HCT116 (cell line): Measurements from ENCODE around the gene PLA2G12B. TPM values are rescaled to one million over a fixed set of nuclear protein-coding genes. Genes with fewer than 3 reads are reported as not detected.
"Not testable (repeated sequence)": the region's sequence is repeated elsewhere in the genome, so short reads cannot be mapped to it uniquely, and the experiment has no call there.

Experiments
- ATAC-seq: fragments of 200-7000 bp; cut with Tn5 transposase; 2 replicates; pipeline ENCODE4 v1.9.1; 2020; ENCODE audit warnings: mild to moderate bottlenecking, moderate library complexity
- BruUV-seq: library from RNA; stranded (reverse); fragments of 400-500 nt; replicated peaks from 2 replicates; lab custom pipeline; 2021; lab: Mats Ljungman, UMichigan
- CTCF ChIA-PET: fragments of 300-600 bp; sonication (Branson Sonifier 250); formaldehyde crosslinking; loops from one replicate; lab custom pipeline; 2021; ENCODE audit warnings: antibody characterized with exemption; lab: Charles Lee
- POLR2A ChIA-PET: fragments of 300-600, 350-600 bp; sonication (Branson Sonifier 250); formaldehyde crosslinking; loops from one replicate; lab custom pipeline; 2021; ENCODE audit warnings: antibody characterized with exemption; lab: Charles Lee
- RAD21 ChIA-PET, 2 experiments: fragments of 300-600 bp; sonication (Branson Sonifier 250); formaldehyde crosslinking; loops; one replicate each; lab custom pipeline; 2023; ENCODE audit warnings: low total read pairs in 2 of 2; ENCODE audit not compliant: uncharacterized antibody in 2 of 2, unreplicated experiment in 2 of 2, low non-redundant PET in 1 of 2; lab: Charles Lee
- DNase-seq: peaks from one replicate; pipeline ENCODE4 v3.0.0-alpha.2; 2010; ENCODE audit warnings: low read depth, low spot score
- H2AFZ ChIP-seq: fragments of 200-600 bp; shearing (Covaris generic), sonication (generic); 2 replicates; pipeline ENCODE4 v1.6.1; 2017; ENCODE audit warnings: low read depth, mixed run types, mixed read lengths, antibody characterized with exemption, low read length; ENCODE audit not compliant: poor library complexity, severe bottlenecking
- H3K27ac ChIP-seq: 2 replicates; pipeline ENCODE4 v1.5.1; 2012; ENCODE audit warnings: low read depth, low read length
- H3K27me3 ChIP-seq: fragments of 200-600 bp; sonication (generic); 2 replicates; pipeline ENCODE4 v1.6.1; 2016; ENCODE audit warnings: mixed run types, low read length, mixed read lengths; ENCODE audit not compliant: insufficient read depth
- H3K36me3 ChIP-seq, 2 experiments: fragments of 200-500 bp in 1 of 2; fragments of 200-600 bp in 1 of 2; sonication (Bioruptor generic) in 1 of 2; sonication (generic) in 1 of 2; 2 replicates each; pipeline versions ENCODE4 v1.5.1 to v1.6.1; 2014 to 2016; ENCODE audit warnings: low read length in 2 of 2, inconsistent platforms in 1 of 2, mixed read lengths in 1 of 2, mixed run types in 1 of 2; ENCODE audit not compliant: insufficient read depth in 2 of 2, control insufficient read depth in 1 of 2
- H3K4me1 ChIP-seq, 2 experiments: fragments of 200-600 bp in 1 of 2; sonication (generic) in 1 of 2; 2 replicates each; pipeline versions ENCODE4 v1.5.1 to v1.6.1; 2012 to 2017; ENCODE audit warnings: low read length in 2 of 2, inconsistent platforms in 1 of 2, mild to moderate bottlenecking in 1 of 2, mixed read lengths in 1 of 2, mixed run types in 1 of 2, moderate library complexity in 1 of 2; ENCODE audit not compliant: insufficient read depth in 2 of 2, control insufficient read depth in 1 of 2
- H3K4me2 ChIP-seq: fragments of 200-600 bp; sonication (generic); 2 replicates; pipeline ENCODE4 v1.6.1; 2017; ENCODE audit warnings: mixed run types, low read length, mixed read lengths
- H3K4me3 ChIP-seq, 2 experiments: fragments of 200-600 bp in 1 of 2; sonication (generic) in 1 of 2; replicated peaks in 1 of 2; 2 replicates each; pipeline ENCODE4 v1.5.1; 2011 to 2016; ENCODE audit warnings: low read length in 2 of 2, control low read depth in 1 of 2, low read depth in 1 of 2, mild to moderate bottlenecking in 1 of 2, mixed read lengths in 1 of 2, mixed run types in 1 of 2
- H3K79me2 ChIP-seq: fragments of 200-600 bp; sonication (generic); 2 replicates; pipeline ENCODE4 v1.6.1; 2017; ENCODE audit warnings: mild to moderate bottlenecking, mixed run types, low read length, moderate library complexity, mixed read lengths; ENCODE audit not compliant: insufficient read depth
- H3K9ac ChIP-seq: fragments of 200-600 bp; sonication (generic); 2 replicates; pipeline ENCODE4 v1.6.1; 2016; ENCODE audit warnings: low read length, mixed read lengths
- H3K9me2 ChIP-seq: fragments of 200-600 bp; sonication (generic), shearing (Covaris generic); 2 replicates; pipeline ENCODE4 v1.6.1; 2017; ENCODE audit warnings: mixed run types, mild to moderate bottlenecking, moderate library complexity; ENCODE audit not compliant: insufficient read depth
- H3K9me3 ChIP-seq, 2 experiments: fragments of 200-500 bp in 1 of 2; fragments of 200-600 bp in 1 of 2; sonication (Bioruptor generic) in 1 of 2; sonication (generic) in 1 of 2; 2 replicates each; pipeline ENCODE4 v1.6.1; 2014 to 2017; ENCODE audit warnings: low read length in 2 of 2, mixed read lengths in 2 of 2, inconsistent platforms in 1 of 2, low read depth in 1 of 2, mild to moderate bottlenecking in 1 of 2, mixed run types in 1 of 2, moderate library complexity in 1 of 2; ENCODE audit not compliant: control insufficient read depth in 1 of 2, insufficient read depth in 1 of 2
- H4K20me1 ChIP-seq: fragments of 200-600 bp; sonication (generic), shearing (Covaris generic); 2 replicates; pipeline ENCODE4 v1.6.1; 2017; ENCODE audit warnings: mixed run types, mild to moderate bottlenecking, moderate library complexity; ENCODE audit not compliant: insufficient read depth
- JUND ChIP-seq: IDR thresholded peaks from 2 replicates; pipeline ENCODE4 v1.6.1; 2012
- RAD21 ChIP-seq: IDR thresholded peaks from 2 replicates; pipeline ENCODE4 v1.6.1; 2012; ENCODE audit warnings: low read depth, mild to moderate bottlenecking
- ZFX ChIP-seq: fragments of 450-650 bp; IDR thresholded peaks from 2 replicates; pipeline ENCODE4 v1.6.1; 2017
- intact Hi-C: fragments of 100-400 bp; cut with micrococcal nuclease; formaldehyde crosslinking; loops from 2 replicates; pipeline ENCODE4 v1.10.0; 2022
- total RNA-seq: library from RNA; stranded (reverse); gene quantifications from one replicate; pipeline ENCODE4 v1.2.1, GENCODE V29; 2021; ENCODE audit not compliant: unreplicated experiment

The PLA2G12B gene
- total RNA-seq, 1 experiment from 2014 or later = not detected

GRCh38 chr10:72921147-72921683 lies 33.4 kb downstream of the PLA2G12B start:
- H3K4me2 ChIP-seq, H3K27ac ChIP-seq, H3K4me1 ChIP-seq, H3K9me3 ChIP-seq, H3K27me3 ChIP-seq, POLR2A ChIA-PET, DNase-seq, H3K36me3 ChIP-seq, H3K9ac ChIP-seq, H3K4me3 ChIP-seq, H2AFZ ChIP-seq, intact Hi-C loops, RAD21 ChIA-PET, H4K20me1 ChIP-seq, H3K9me2 ChIP-seq, BruUV-seq, ATAC-seq, H3K79me2 ChIP-seq, CTCF ChIA-PET: not testable (repeated sequence)

GRCh38 chr10:72918352-72918751 lies 36.3 kb downstream of the PLA2G12B start:
- Histone ChIP-seq H3K36me3 (no peaks in the 10 kb centered on the region), H3K4me2 (no peak overlapping the region), H3K27ac (no peak overlapping the region), H3K4me3 (no peak overlapping the region), H3K9me2 (no peaks in the 10 kb centered on the region), H3K79me2 (no peaks in the 10 kb centered on the region), H3K9me3 (no peaks in the 10 kb centered on the region), H2AFZ (no peak overlapping the region)
- RAD21 ChIA-PET = no interaction called here
- no peak for ATAC-seq
- CTCF ChIA-PET = no interaction called here
- POLR2A ChIA-PET = no interaction called here
- intact Hi-C loops = no loop called here
- TF ChIP-seq RAD21 = peak; percentile 33; the same call in 1 of the 2 replicates
- no peak for TF ChIP-seq ZFX
- TF ChIP-seq JUND = no peak
- TF ChIP-seq, all 23 proteins: peak for 1
- Histone ChIP-seq H3K4me1 (no peaks in the 10 kb centered on the region), H4K20me1 (no peaks in the 10 kb centered on the region), H3K27me3 (no peaks in the 10 kb centered on the region), H3K9ac (no peak overlapping the region)
- BruUV-seq = no TSS peak
- DNase-seq = no peak

GRCh38 chr10:72917803-72918332 lies 36.7 kb downstream of the PLA2G12B start:
- H3K4me2 ChIP-seq, POLR2A ChIA-PET: not testable (repeated sequence)

GRCh38 chr10:72917201-72917600 lies 37.4 kb downstream of the PLA2G12B start:
- RAD21 ChIA-PET, H4K20me1 ChIP-seq, H3K9me2 ChIP-seq, BruUV-seq, DNase-seq, H3K4me1 ChIP-seq, H3K27me3 ChIP-seq, H3K4me2 ChIP-seq, H3K4me3 ChIP-seq, H3K36me3 ChIP-seq, CTCF ChIA-PET, ATAC-seq, H3K79me2 ChIP-seq, H2AFZ ChIP-seq, H3K9me3 ChIP-seq, H3K27ac ChIP-seq, intact Hi-C loops, POLR2A ChIA-PET, H3K9ac ChIP-seq: not testable (repeated sequence)

More at GRCh38 chr10:72917803-72918332, 36.7 kb downstream of the PLA2G12B start:
- DNase-seq, H3K4me3 ChIP-seq, CTCF ChIA-PET, H3K27ac ChIP-seq, BruUV-seq, H3K79me2 ChIP-seq, H3K9me2 ChIP-seq, H4K20me1 ChIP-seq, ATAC-seq, H3K36me3 ChIP-seq, H3K4me1 ChIP-seq, H3K27me3 ChIP-seq, H2AFZ ChIP-seq, H3K9ac ChIP-seq, RAD21 ChIA-PET, H3K9me3 ChIP-seq, intact Hi-C loops: not testable (repeated sequence)
